ENCODE results near the gene MRO. TPM values are rescaled to one million over a fixed set of nuclear protein-coding genes. Genes with fewer than 3 reads are reported as not detected.
A peak's percentile ranks its signal among the peaks of the same experiment; 100 is the strongest.

Gene MRO
- polyA plus RNA-seq, 1 of the 3 experiments (the other 2 are of a cell fraction) = not detected

GRCh38 chr18:50751490-50751889, 68.3 kb downstream of the MRO start:
- no peak overlapping the region for H3K4me2 ChIP-seq
- H3K27ac ChIP-seq (ENCODE audit: low read depth in 2 of 2, low read length in 1 of 2) = 0 out of 4 replicates have a peak overlapping the region, but pooled peaks of 1 of the 2 experiments have one; percentile 28
- no peaks in the 10 kb centered on the region for H3K79me2 ChIP-seq (ENCODE audit: insufficient read depth)
- 13% methylated on average over 5 of the region's 5 CpGs for WGBS (ENCODE audit: low lambda C conversion rate)
- no peaks in the 10 kb centered on the region for H3F3A ChIP-seq (replicated peaks; ENCODE audit: insufficient read depth)
- ChIA-PET POLR2A (no interaction called here), CTCF (no interaction called here)
- DNase-seq = peak; percentile 54
- no peaks in the 10 kb centered on the region for H3K9me2 ChIP-seq
- no peaks in the 10 kb centered on the region for H3K27me3 ChIP-seq (ENCODE audit: insufficient read depth)
- no peak overlapping the region for H3K9ac ChIP-seq
- no peak overlapping the region for H2AFZ ChIP-seq (ENCODE audit: low read depth)
- TF ChIP-seq RCOR1 (IDR thresholded peaks at IDR 0.05; ENCODE audit: low read length) (no peak), SIN3A (IDR thresholded peaks at IDR 0.05; ENCODE audit: borderline replicate concordance, low read depth, low read length) (no peak), FOSL2 (IDR thresholded peaks at IDR 0.05; ENCODE audit: borderline replicate concordance, low read depth) (no peak), NRF1 (IDR thresholded peaks at IDR 0.05; ENCODE audit: low read depth, low read length) (no peak), MXI1 (IDR thresholded peaks at IDR 0.05; ENCODE audit: low read depth, low read length) (peak; percentile 16; the same call in 1 of the 2 replicates)
- H3K4me1 ChIP-seq (ENCODE audit: control insufficient read depth in 1 of 2, insufficient read depth in 2 of 2, low read depth in 1 of 2, low read length in 1 of 2) = peaks cover 0 to 25% of the 10 kb centered on the region in 2 experiments; a peak in 1 of 4 replicates
- H3K36me3 ChIP-seq (replicated peaks in 1 of 2; ENCODE audit: control insufficient read depth in 1 of 2, insufficient read depth in 2 of 2, low read length in 1 of 2) = no peaks in the 10 kb centered on the region
- H3K9me3 ChIP-seq = no peaks in the 10 kb centered on the region
- no peak overlapping the region for H3K4me3 ChIP-seq (ENCODE audit: low read depth in 2 of 2, low read length in 1 of 2)
- no peaks in the 10 kb centered on the region for H4K20me1 ChIP-seq (ENCODE audit: insufficient read depth)

- Histone ChIP-seq H3K9me3 (no peaks in the 10 kb centered on the region), H2AFZ (ENCODE audit: low read depth) (no peak overlapping the region), H3K9ac (no peak overlapping the region), H3K79me2 (ENCODE audit: insufficient read depth) (no peaks in the 10 kb centered on the region), H3K36me3 (replicated peaks in 1 of 2; ENCODE audit: control insufficient read depth in 1 of 2, insufficient read depth in 2 of 2, low read length in 1 of 2) (no peaks in the 10 kb centered on the region), H4K20me1 (ENCODE audit: insufficient read depth) (no peaks in the 10 kb centered on the region), H3K4me2 (no peak overlapping the region), H3K27ac (ENCODE audit: low read depth in 2 of 2, low read length in 1 of 2) (no peak overlapping the region), H3K4me1 (ENCODE audit: control insufficient read depth in 1 of 2, insufficient read depth in 2 of 2, low read depth in 1 of 2, low read length in 1 of 2) (peaks cover 0 to 25% of the 10 kb centered on the region in 2 experiments; a peak in 1 of 4 replicates), H3F3A (replicated peaks; ENCODE audit: insufficient read depth) (no peaks in the 10 kb centered on the region), H3K27me3 (ENCODE audit: insufficient read depth) (no peaks in the 10 kb centered on the region), H3K4me3 (ENCODE audit: low read depth in 2 of 2, low read length in 1 of 2) (no peak overlapping the region), H3K9me2 (no peaks in the 10 kb centered on the region)
- DNase-seq = no peak
- ChIA-PET POLR2A (no interaction called here), CTCF (no interaction called here)
- 30% methylated on average over 2 of the region's 2 CpGs for WGBS (ENCODE audit: low lambda C conversion rate)
- TF ChIP-seq YY1 (IDR thresholded peaks at IDR 0.05; ENCODE audit: low read depth) = no peak
- TF ChIP-seq RAD21 (IDR thresholded peaks at IDR 0.05; ENCODE audit: low read length) = no peak
These were observed 69.3 kb downstream of the MRO start for GRCh38 chr18:50750546-50750945.

GRCh38 chr18:50749945-50750344, 69.9 kb downstream of the MRO start:
- no peaks in the 10 kb centered on the region for H3K27me3 ChIP-seq (ENCODE audit: insufficient read depth)
- H2AFZ ChIP-seq (ENCODE audit: low read depth) = no peak overlapping the region
- no peaks in the 10 kb centered on the region for H4K20me1 ChIP-seq (ENCODE audit: insufficient read depth)
- 4% methylated on average over 4 of the region's 4 CpGs for WGBS (ENCODE audit: low lambda C conversion rate)
- DNase-seq = no peak
- ChIA-PET POLR2A (no interaction called here), CTCF (no interaction called here)
- no peak overlapping the region for H3K27ac ChIP-seq (ENCODE audit: low read depth in 2 of 2, low read length in 1 of 2)
- no peaks in the 10 kb centered on the region for H3K79me2 ChIP-seq (ENCODE audit: insufficient read depth)
- no peak overlapping the region for H3K4me2 ChIP-seq
- H3F3A ChIP-seq (replicated peaks; ENCODE audit: insufficient read depth) = no peaks in the 10 kb centered on the region
- H3K9ac ChIP-seq = no peak overlapping the region
- no peaks in the 10 kb centered on the region for H3K9me3 ChIP-seq
- H3K4me3 ChIP-seq (ENCODE audit: low read depth in 2 of 2, low read length in 1 of 2) = no peak overlapping the region
- H3K9me2 ChIP-seq = no peaks in the 10 kb centered on the region
- peaks cover 0 to 25% of the 10 kb centered on the region in 2 experiments; a peak in 1 of 4 replicates for H3K4me1 ChIP-seq (ENCODE audit: control insufficient read depth in 1 of 2, insufficient read depth in 2 of 2, low read depth in 1 of 2, low read length in 1 of 2)
- H3K36me3 ChIP-seq (replicated peaks in 1 of 2; ENCODE audit: control insufficient read depth in 1 of 2, insufficient read depth in 2 of 2, low read length in 1 of 2) = no peaks in the 10 kb centered on the region
- TF ChIP-seq FOXJ3 (CRISPR knock-in tag; IDR thresholded peaks at IDR 0.05) = no peak
- TF ChIP-seq IRF3 (IDR thresholded peaks at IDR 0.05; ENCODE audit: low read depth, low read length) = no peak
- TF ChIP-seq MAX (IDR thresholded peaks at IDR 0.05; ENCODE audit: low read depth) = no peak
- TF ChIP-seq SMC3 (IDR thresholded peaks at IDR 0.05; ENCODE audit: low read depth, low read length) = no peak
- no peak for TF ChIP-seq POLR2AphosphoS5 (IDR thresholded peaks at IDR 0.05; ENCODE audit: low read depth, low read length)
- no peak for TF ChIP-seq NRF1 (IDR thresholded peaks at IDR 0.05; ENCODE audit: low read depth, low read length)
- no peak for TF ChIP-seq GABPA (IDR thresholded peaks at IDR 0.05; ENCODE audit: low read depth)
- TF ChIP-seq REST (IDR thresholded peaks at IDR 0.05; ENCODE audit: low read depth, low read length) = no peak
- TF ChIP-seq FOXM1 (IDR thresholded peaks at IDR 0.05; ENCODE audit: low read depth) = no peak
- TF ChIP-seq GATA2 (CRISPR knock-in tag; IDR thresholded peaks at IDR 0.05) = no peak
- TF ChIP-seq EZH2phosphoT487 (IDR thresholded peaks at IDR 0.05; ENCODE audit: borderline replicate concordance, low read depth) = no peak

Measured in SK-N-SH (cell line).